ENCODE results near the gene EPB41L4B.

DNA sequence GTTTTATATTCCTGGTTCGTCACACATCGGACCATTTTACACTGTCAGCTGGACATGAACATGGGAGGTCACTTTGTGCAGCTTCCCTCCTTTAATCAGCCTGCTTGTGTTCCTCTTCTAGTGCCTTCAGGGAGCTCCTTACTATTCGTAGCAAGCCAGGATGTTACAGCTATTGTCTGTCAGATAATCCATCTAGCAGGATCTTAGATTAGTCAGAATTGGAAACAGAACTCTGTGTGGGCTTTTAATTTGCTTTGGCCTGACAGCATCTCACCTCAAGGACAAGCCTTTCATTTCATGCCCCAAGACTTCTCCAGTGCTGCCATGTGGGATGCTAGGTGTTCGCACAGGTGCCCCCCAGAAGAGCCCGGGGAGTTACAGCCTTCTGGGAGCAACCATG is 30.2 kb upstream of the EPB41L4B start:
- TF ChIP-seq, protein P1, sequence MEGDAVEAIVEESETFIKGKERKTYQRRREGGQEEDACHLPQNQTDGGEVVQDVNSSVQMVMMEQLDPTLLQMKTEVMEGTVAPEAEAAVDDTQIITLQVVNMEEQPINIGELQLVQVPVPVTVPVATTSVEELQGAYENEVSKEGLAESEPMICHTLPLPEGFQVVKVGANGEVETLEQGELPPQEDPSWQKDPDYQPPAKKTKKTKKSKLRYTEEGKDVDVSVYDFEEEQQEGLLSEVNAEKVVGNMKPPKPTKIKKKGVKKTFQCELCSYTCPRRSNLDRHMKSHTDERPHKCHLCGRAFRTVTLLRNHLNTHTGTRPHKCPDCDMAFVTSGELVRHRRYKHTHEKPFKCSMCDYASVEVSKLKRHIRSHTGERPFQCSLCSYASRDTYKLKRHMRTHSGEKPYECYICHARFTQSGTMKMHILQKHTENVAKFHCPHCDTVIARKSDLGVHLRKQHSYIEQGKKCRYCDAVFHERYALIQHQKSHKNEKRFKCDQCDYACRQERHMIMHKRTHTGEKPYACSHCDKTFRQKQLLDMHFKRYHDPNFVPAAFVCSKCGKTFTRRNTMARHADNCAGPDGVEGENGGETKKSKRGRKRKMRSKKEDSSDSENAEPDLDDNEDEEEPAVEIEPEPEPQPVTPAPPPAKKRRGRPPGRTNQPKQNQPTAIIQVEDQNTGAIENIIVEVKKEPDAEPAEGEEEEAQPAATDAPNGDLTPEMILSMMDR (IDR thresholded peaks at IDR 0.05): no peak
- no peak for TF ChIP-seq POLR2A (IDR thresholded peaks at IDR 0.05)
- TF ChIP-seq POLR2AphosphoS5 (IDR thresholded peaks at IDR 0.05; ENCODE audit: insufficient read depth in 1 of 2, low read depth in 1 of 2): no peak
